ENCODE results near the gene FHOD1. TPM values are rescaled to one million over a fixed set of nuclear protein-coding genes. Genes with fewer than 3 reads are reported as not detected.

FHOD1 gene
- total RNA-seq, 1 donor from 2014 or later, result 28.2 TPM

- Mint-ChIP-seq H3K4me3 (ENCODE audit: low read depth) (no peak overlapping the region), H3K36me3 (ENCODE audit: insufficient read depth) (no peaks in the 10 kb centered on the region), H3K27me3 (peaks cover 3% of the 10 kb centered on the region), H3K27ac (no peak overlapping the region), H3K4me1 (ENCODE audit: low read depth) (no peaks in the 10 kb centered on the region), H3K9me3 (ENCODE audit: low read depth) (no peaks in the 10 kb centered on the region)
- no peak for DNase-seq (ENCODE audit: low spot score, unreplicated experiment)
- TF ChIP-seq CTCF (IDR thresholded peaks at IDR 0.05; ENCODE audit: unreplicated experiment), result no peak
Observed at GRCh38 chr16:67206129-67206837, 41.0 kb downstream of the FHOD1 start.

- no peak for DNase-seq (ENCODE audit: low spot score, unreplicated experiment)
- H3K9me3 Mint-ChIP-seq (ENCODE audit: low read depth), result no peaks in the 10 kb centered on the region
- H3K27ac Mint-ChIP-seq, result no peak overlapping the region
- TF ChIP-seq CTCF (IDR thresholded peaks at IDR 0.05; ENCODE audit: unreplicated experiment), result no peak
- H3K4me3 Mint-ChIP-seq (ENCODE audit: low read depth), result no peak overlapping the region
- H3K27me3 Mint-ChIP-seq, result no peaks in the 10 kb centered on the region
- peaks cover 3% of the 10 kb centered on the region for H3K4me1 Mint-ChIP-seq (ENCODE audit: low read depth)
- H3K36me3 Mint-ChIP-seq (ENCODE audit: insufficient read depth), result no peaks in the 10 kb centered on the region
Observed at GRCh38 chr16:67204076-67204475, 43.2 kb downstream of the FHOD1 start.

- no peak for DNase-seq (ENCODE audit: low spot score, unreplicated experiment)
- Mint-ChIP-seq H3K27ac (no peak overlapping the region), H3K9me3 (ENCODE audit: low read depth) (no peaks in the 10 kb centered on the region), H3K36me3 (ENCODE audit: insufficient read depth) (peaks cover 1% of the 10 kb centered on the region), H3K27me3 (no peaks in the 10 kb centered on the region), H3K4me3 (ENCODE audit: low read depth) (no peak overlapping the region), H3K4me1 (ENCODE audit: low read depth) (peaks cover 3% of the 10 kb centered on the region)
- no peak for TF ChIP-seq CTCF (IDR thresholded peaks at IDR 0.05; ENCODE audit: unreplicated experiment)
Observed at GRCh38 chr16:67202956-67203493, 44.3 kb downstream of the FHOD1 start.

- H3K4me1 Mint-ChIP-seq (ENCODE audit: low read depth), result peaks cover 3% of the 10 kb centered on the region
- no peaks in the 10 kb centered on the region for H3K27me3 Mint-ChIP-seq
- H3K4me3 Mint-ChIP-seq (ENCODE audit: low read depth), result no peak overlapping the region
- no peak overlapping the region for H3K27ac Mint-ChIP-seq
- no peak for TF ChIP-seq CTCF (IDR thresholded peaks at IDR 0.05; ENCODE audit: unreplicated experiment)
- no peak for DNase-seq (ENCODE audit: low spot score, unreplicated experiment)
- no peaks in the 10 kb centered on the region for H3K9me3 Mint-ChIP-seq (ENCODE audit: low read depth)
- H3K36me3 Mint-ChIP-seq (ENCODE audit: insufficient read depth), result peaks cover 1% of the 10 kb centered on the region
Observed at GRCh38 chr16:67202426-67202825, 44.9 kb downstream of the FHOD1 start.

- Mint-ChIP-seq H3K4me1 (ENCODE audit: low read depth) (peaks cover 3% of the 10 kb centered on the region), H3K27ac (no peak overlapping the region), H3K27me3 (no peaks in the 10 kb centered on the region), H3K4me3 (ENCODE audit: low read depth) (no peak overlapping the region), H3K36me3 (ENCODE audit: insufficient read depth) (peaks cover 6% of the 10 kb centered on the region), H3K9me3 (ENCODE audit: low read depth) (no peaks in the 10 kb centered on the region)
- no peak for DNase-seq (ENCODE audit: low spot score, unreplicated experiment)
- no peak for TF ChIP-seq CTCF (IDR thresholded peaks at IDR 0.05; ENCODE audit: unreplicated experiment)
Observed at GRCh38 chr16:67201411-67202345, 45.6 kb downstream of the FHOD1 start.
